K562 (cell line): ENCODE results near the gene SPEM1. TPM values are rescaled to one million over a fixed set of nuclear protein-coding genes. Genes with fewer than 3 reads are reported as not detected.

Experiments
- ATAC-seq: fragments of 200-7000 bp; cut with Tn5 transposase; 3 replicates; pipeline ENCODE4 v1.9.1; 2020; ENCODE audit warnings: moderate library complexity
- BruUV-seq: library from RNA; stranded (reverse); fragments of 400-500 nt; replicated peaks from 2 replicates; lab custom pipeline; 2021; lab: Mats Ljungman, UMichigan
- CTCF ChIA-PET: fragments of 300-600 bp; formaldehyde crosslinking; extraction: SDS; loops from one replicate; lab custom pipeline; 2021; ENCODE audit warnings: low intra/inter-chr PET ratio; lab: Yijun Ruan, JAX
- POLR2A ChIA-PET: fragments of 300-600, 350-650 bp; sonication (Branson Sonifier 250); formaldehyde crosslinking; extraction: SDS; loops from one replicate; lab custom pipeline; 2021; ENCODE audit warnings: antibody characterized with exemption, inconsistent platforms; lab: Yijun Ruan, JAX
- DNase-seq, 4 experiments: peaks; one replicate each; pipeline versions ENCODE4 v3.0.0 to v3.0.0-alpha.2; 2011 to 2018; ENCODE audit warnings: low spot score in 3 of 4, mixed read lengths in 3 of 4; ENCODE audit errors: extremely low read depth in 1 of 4
- FAIRE-seq: peaks from 2 replicates; lab custom pipeline; 2011; peaks lifted over from hg19 to GRCh38; lab: Jason Lieb, UNC
- H2AFZ ChIP-seq: 2 replicates; pipeline ENCODE4 v1.6.0; 2011; ENCODE audit warnings: low read depth, low read length, control low read depth, inconsistent platforms
- H3K27ac ChIP-seq: fragments of 200-600 bp; 3 replicates; pipeline ENCODE4 v1.8.0; 2011; ENCODE audit warnings: low read depth, mild to moderate bottlenecking, control low read depth, inconsistent platforms, low read length, moderate library complexity, mixed read lengths; ENCODE audit errors: extremely low read depth
- H3K27me3 ChIP-seq, 2 experiments: fragments of 300-600 bp in 1 of 2; 2 replicates in 1 of 2; 3 replicates in 1 of 2; pipeline versions ENCODE4 v1.6.0 to v1.8.0; 2011; ENCODE audit warnings: inconsistent platforms in 2 of 2, low read length in 2 of 2, mild to moderate bottlenecking in 1 of 2, mixed read lengths in 1 of 2, moderate library complexity in 1 of 2; ENCODE audit not compliant: control insufficient read depth in 2 of 2, insufficient read depth in 2 of 2
- H3K36me3 ChIP-seq: fragments of 300-600 bp; 3 replicates; pipeline ENCODE4 v1.8.0; 2011; ENCODE audit warnings: mild to moderate bottlenecking, low read length, inconsistent platforms; ENCODE audit not compliant: control insufficient read depth, insufficient read depth
- H3K4me1 ChIP-seq, 2 experiments: fragments of 200-600 bp in 1 of 2; replicated peaks in 1 of 2; 2 replicates in 1 of 2; 3 replicates in 1 of 2; pipeline versions ENCODE4 v1.5.1 to v1.8.0; 2011; ENCODE audit warnings: inconsistent platforms in 2 of 2, low read length in 2 of 2, mild to moderate bottlenecking in 1 of 2, mixed read lengths in 1 of 2, moderate library complexity in 1 of 2; ENCODE audit not compliant: control insufficient read depth in 2 of 2, insufficient read depth in 2 of 2
- H3K4me2 ChIP-seq: 2 replicates; pipeline ENCODE4 v1.6.1; 2011; ENCODE audit warnings: low read length, control low read depth, inconsistent platforms, mixed read lengths; ENCODE audit not compliant: insufficient read depth
- H3K4me3 ChIP-seq: fragments of 200-600 bp; sonication (generic), shearing (Covaris generic); 2 replicates; pipeline ENCODE4 v1.5.1; 2016; ENCODE audit warnings: control low read depth, inconsistent platforms
- H3K79me2 ChIP-seq: fragments of 200-600 bp; 3 replicates; pipeline ENCODE4 v1.8.0; 2011; ENCODE audit warnings: low read length, inconsistent platforms; ENCODE audit not compliant: control insufficient read depth, insufficient read depth
- H3K9ac ChIP-seq, 2 experiments: 2 replicates each; pipeline versions ENCODE4 v1.6.0 to v1.6.1; 2011; ENCODE audit warnings: low read depth in 2 of 2, low read length in 2 of 2, control low read depth in 1 of 2, inconsistent platforms in 1 of 2, mild to moderate bottlenecking in 1 of 2, mixed read lengths in 1 of 2; ENCODE audit not compliant: insufficient read depth in 1 of 2
- H3K9me1 ChIP-seq: one replicate; pipeline ENCODE4 v1.6.0; 2011; ENCODE audit warnings: inconsistent platforms, mild to moderate bottlenecking, low read length, moderate library complexity; ENCODE audit not compliant: control insufficient read depth, insufficient read depth
- H3K9me3 ChIP-seq: replicated peaks from 2 replicates; pipeline ENCODE4 v1.5.1; 2011; ENCODE audit warnings: low read depth, low read length, inconsistent platforms; ENCODE audit not compliant: control insufficient read depth, insufficient read depth
- H4K20me1 ChIP-seq: replicated peaks from 2 replicates; pipeline ENCODE4 v1.6.1; 2011; ENCODE audit warnings: low read length, inconsistent platforms, mixed read lengths; ENCODE audit not compliant: control insufficient read depth, insufficient read depth
- HMG20A ChIP-seq: fragments of 450-650 bp; formaldehyde crosslinking; conservative IDR thresholded peaks from 2 replicates; pipeline ENCODE4 v1.4.0; 2020; ENCODE audit warnings: mild to moderate bottlenecking, mixed read lengths
- HMGN3 ChIP-seq: IDR thresholded peaks from 2 replicates; pipeline ENCODE4 v1.6.1; 2011; ENCODE audit warnings: borderline replicate concordance, low read depth, mild to moderate bottlenecking, mixed read lengths, low read length; ENCODE audit not compliant: insufficient read length; ENCODE audit errors: extremely low read depth
- KAT2B ChIP-seq: IDR thresholded peaks from one replicate; pipeline ENCODE4 v1.6.1; 2012; ENCODE audit warnings: low read depth, mild to moderate bottlenecking, control low read depth, inconsistent platforms, low read length, moderate library complexity
- SIN3A ChIP-seq, 2 experiments: fragments of 150-350 bp in 1 of 2; IDR thresholded peaks; 2 replicates each; pipeline ENCODE4 v1.6.1; 2011 to 2016; ENCODE audit warnings: borderline replicate concordance in 2 of 2, low read depth in 2 of 2, low read length in 2 of 2, mild to moderate bottlenecking in 2 of 2, moderate library complexity in 2 of 2; ENCODE audit not compliant: control insufficient read depth in 1 of 2
- SMAD2 ChIP-seq: fragments of 150-350 bp; IDR thresholded peaks from 2 replicates; pipeline ENCODE4 v1.6.1; 2014; ENCODE audit warnings: low read depth, mild to moderate bottlenecking, low read length
- TEAD1 ChIP-seq, 2 experiments: fragments of 450-650 bp in 1 of 2; sonication (generic) in 1 of 2; formaldehyde crosslinking; IDR thresholded peaks; 2 replicates each; pipeline versions ENCODE4 v1.4.0 to v1.8.0; 2020 to 2022; ENCODE audit warnings: mild to moderate bottlenecking in 2 of 2, missing genetic modification reagents in 1 of 2
- TGIF2 ChIP-seq: sonication (generic); formaldehyde crosslinking; IDR thresholded peaks from 2 replicates; pipeline ENCODE4 v1.8.1; 2022; ENCODE audit warnings: mild to moderate bottlenecking, missing genetic modification reagents, moderate library complexity
- ZFP1 ChIP-seq: fragments of 450-650 bp; formaldehyde crosslinking; IDR thresholded peaks from 2 replicates; pipeline ENCODE4 v1.4.0; 2020; ENCODE audit warnings: mild to moderate bottlenecking, mixed read lengths
- ZNF134 ChIP-seq: fragments of 250-450 bp; sonication (Bioruptor Pico); conservative IDR thresholded peaks from 2 replicates; pipeline ENCODE4 v1.4.0; 2020
- WGBS: fragments of 100-300 bp; shearing (Covaris generic); methylation state at CpG from one replicate; pipeline ENCODE4 v1.1.6; 2016; ENCODE audit warnings: low coverage, mixed read lengths; ENCODE audit not compliant: insufficient coverage; ENCODE audit errors: missing lambda C conversion rate; 5-methylcytosine and 5-hydroxymethylcytosine counted together
- in situ Hi-C: fragments of 300-500 bp; cut with MboI; formaldehyde crosslinking; loops from 4 replicates; pipeline ENCODE4 v1.15.0; 2018; ENCODE audit warnings: inconsistent platforms, mixed read lengths
- intact Hi-C: fragments of 100-400 bp; cut with micrococcal nuclease; formaldehyde crosslinking; loops from 2 replicates; pipeline ENCODE4 v1.14.2; 2022
- polyA plus RNA-seq, 8 experiments: library from polyadenylated mRNA; depleted of rRNA in 4 of 8; stranded (reverse) in 5 of 8; unstranded in 3 of 8; fragments of >200 nt; fragmentation: Nextera tagmentation in 2 of 8; fragmentation: Illumina TruSeq in 1 of 8; extraction: Ambion mirVana in 2 of 8; extraction: Trizol in 1 of 8; gene quantifications; 2 replicates each; pipeline versions ENCODE4 v1.2.1 to v1.2.3, GENCODE V29; 2011 to 2014; ENCODE audit warnings: inconsistent platforms in 1 of 8, missing spikeins in 1 of 8
- total RNA-seq, 7 experiments: library from RNA; depleted of rRNA in 6 of 7; stranded (reverse); fragments of >200 nt in 6 of 7; fragmentation: Illumina TruSeq in 2 of 7; extraction: Trizol in 2 of 7; gene quantifications; 2 replicates each; pipeline versions ENCODE4 v1.2.1 to v1.2.3, GENCODE V29; 2011 to 2021; ENCODE audit warnings: low replicate concordance in 1 of 7
- TF ChIP-seq, protein P1 (sequence below): fragments of 450-650 bp; formaldehyde crosslinking; IDR thresholded peaks from 2 replicates; pipeline ENCODE4 v1.4.0; 2022; ENCODE audit warnings: mild to moderate bottlenecking, moderate library complexity
- TF ChIP-seq, protein P2 (sequence below): fragments of 250-450 bp; sonication (Bioruptor Pico); IDR thresholded peaks from 2 replicates; pipeline ENCODE4 v1.5.0; 2020; ENCODE audit warnings: mild to moderate bottlenecking
- TF ChIP-seq, protein P3 (sequence below): fragments of 250-450 bp; sonication (Bioruptor Pico); IDR thresholded peaks from 2 replicates; pipeline ENCODE4 v1.4.0; 2020; ENCODE audit warnings: mild to moderate bottlenecking

Gene SPEM1
- total and polyA plus RNA-seq, 9 of the 15 experiments (the other 6 are each of a cell fraction or from before 2014, with no cell fraction given), result not detected

DNA sequence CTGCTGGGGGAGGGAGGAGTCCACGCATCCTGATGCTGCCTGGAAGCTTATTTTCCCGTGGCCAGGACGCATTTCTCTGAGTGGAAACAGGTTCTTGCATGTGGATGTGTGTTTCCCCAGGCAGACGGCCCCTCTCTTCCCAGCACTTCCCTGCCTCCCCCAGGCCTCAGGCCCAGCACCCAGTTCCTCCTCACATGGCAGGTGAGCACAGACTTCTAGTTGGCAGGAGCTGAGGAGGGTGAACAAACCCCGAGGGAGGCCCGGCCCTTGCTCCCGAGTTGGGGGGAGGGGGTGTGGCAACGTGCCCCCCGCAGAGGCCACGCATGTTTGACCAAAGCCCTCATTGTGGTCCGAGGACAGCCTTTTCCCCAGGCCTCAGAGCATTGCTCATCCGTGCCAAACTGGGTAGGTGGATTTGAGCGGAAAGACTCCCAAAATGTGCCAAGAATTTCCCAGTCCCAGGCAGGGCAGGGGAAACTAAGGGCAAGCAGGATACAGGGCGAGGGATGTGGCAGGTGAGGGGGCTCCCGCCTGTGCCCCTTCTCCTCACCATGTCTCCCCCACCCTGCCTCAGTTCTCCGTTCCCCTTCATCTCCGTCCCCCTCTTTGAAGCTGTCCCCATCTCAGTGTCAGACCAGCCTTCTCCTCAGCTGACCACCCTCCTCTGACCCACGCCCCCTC is 1.5 kb upstream of the SPEM1 start:
- 29% methylated on average over 13 of the region's 18 CpGs for WGBS
- in situ Hi-C loops (no loop called here), intact Hi-C loops (no loop called here)
- no TSS peak for BruUV-seq
- Histone ChIP-seq H3K4me1 (peaks cover 0 to 10% of the 10 kb centered on the region in 2 experiments; a peak in 2 of 5 replicates), H3K79me2 (no peaks in the 10 kb centered on the region), H3K4me3 (no peak overlapping the region), H3K9me3 (no peaks in the 10 kb centered on the region), H4K20me1 (no peaks in the 10 kb centered on the region), H3K36me3 (no peaks in the 10 kb centered on the region), H3K9ac (no peak overlapping the region), H3K4me2 (no peak overlapping the region), H3K9me1 (no peaks in the 10 kb centered on the region), H2AFZ (no peak overlapping the region), H3K27me3 (no peaks in the 10 kb centered on the region), H3K27ac (no peak overlapping the region)
- TF ChIP-seq ZFP1 (CRISPR knock-in tag), result no peak
- TF ChIP-seq TGIF2 (CRISPR knock-in tag), result no peak
- TF ChIP-seq, protein P1, sequence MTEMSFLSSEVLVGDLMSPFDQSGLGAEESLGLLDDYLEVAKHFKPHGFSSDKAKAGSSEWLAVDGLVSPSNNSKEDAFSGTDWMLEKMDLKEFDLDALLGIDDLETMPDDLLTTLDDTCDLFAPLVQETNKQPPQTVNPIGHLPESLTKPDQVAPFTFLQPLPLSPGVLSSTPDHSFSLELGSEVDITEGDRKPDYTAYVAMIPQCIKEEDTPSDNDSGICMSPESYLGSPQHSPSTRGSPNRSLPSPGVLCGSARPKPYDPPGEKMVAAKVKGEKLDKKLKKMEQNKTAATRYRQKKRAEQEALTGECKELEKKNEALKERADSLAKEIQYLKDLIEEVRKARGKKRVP (CRISPR knock-in tag), result no peak
- TF ChIP-seq, protein P2, sequence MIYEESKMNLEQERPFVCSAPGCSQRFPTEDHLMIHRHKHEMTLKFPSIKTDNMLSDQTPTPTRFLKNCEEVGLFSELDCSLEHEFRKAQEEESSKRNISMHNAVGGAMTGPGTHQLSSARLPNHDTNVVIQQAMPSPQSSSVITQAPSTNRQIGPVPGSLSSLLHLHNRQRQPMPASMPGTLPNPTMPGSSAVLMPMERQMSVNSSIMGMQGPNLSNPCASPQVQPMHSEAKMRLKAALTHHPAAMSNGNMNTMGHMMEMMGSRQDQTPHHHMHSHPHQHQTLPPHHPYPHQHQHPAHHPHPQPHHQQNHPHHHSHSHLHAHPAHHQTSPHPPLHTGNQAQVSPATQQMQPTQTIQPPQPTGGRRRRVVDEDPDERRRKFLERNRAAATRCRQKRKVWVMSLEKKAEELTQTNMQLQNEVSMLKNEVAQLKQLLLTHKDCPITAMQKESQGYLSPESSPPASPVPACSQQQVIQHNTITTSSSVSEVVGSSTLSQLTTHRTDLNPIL (CRISPR knock-in tag), result no peak
- TF ChIP-seq HMG20A (CRISPR knock-in tag), result no peak
- no peak for TF ChIP-seq TEAD1 (CRISPR knock-in tag; IDR thresholded peaks at IDR 0.05)
- TF ChIP-seq SMAD2, result no peak
- TF ChIP-seq, protein P3, sequence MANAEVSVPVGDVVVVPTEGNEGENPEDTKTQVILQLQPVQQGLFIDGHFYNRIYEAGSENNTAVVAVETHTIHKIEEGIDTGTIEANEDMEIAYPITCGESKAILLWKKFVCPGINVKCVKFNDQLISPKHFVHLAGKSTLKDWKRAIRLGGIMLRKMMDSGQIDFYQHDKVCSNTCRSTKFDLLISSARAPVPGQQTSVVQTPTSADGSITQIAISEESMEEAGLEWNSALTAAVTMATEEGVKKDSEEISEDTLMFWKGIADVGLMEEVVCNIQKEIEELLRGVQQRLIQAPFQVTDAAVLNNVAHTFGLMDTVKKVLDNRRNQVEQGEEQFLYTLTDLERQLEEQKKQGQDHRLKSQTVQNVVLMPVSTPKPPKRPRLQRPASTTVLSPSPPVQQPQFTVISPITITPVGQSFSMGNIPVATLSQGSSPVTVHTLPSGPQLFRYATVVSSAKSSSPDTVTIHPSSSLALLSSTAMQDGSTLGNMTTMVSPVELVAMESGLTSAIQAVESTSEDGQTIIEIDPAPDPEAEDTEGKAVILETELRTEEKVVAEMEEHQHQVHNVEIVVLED (CRISPR knock-in tag), result no peak
- TF ChIP-seq HMGN3, result no peak
- no peak for TF ChIP-seq ZNF134 (CRISPR knock-in tag)
- no peak for TF ChIP-seq SIN3A (IDR thresholded peaks at IDR 0.05; ENCODE audit: borderline replicate concordance in 2 of 2, control insufficient read depth in 1 of 2, low read depth in 2 of 2, low read length in 2 of 2)
- TF ChIP-seq KAT2B, result no peak
- DNase-seq (no peak), ATAC-seq (no peak), FAIRE-seq (no peak)
- POLR2A ChIA-PET, result interaction anchor here (1.0 kb wide), 1 partner anchor 14 kb away, joined by 4 read pairs; the partner anchor contains the start of gene TMEM256
- CTCF ChIA-PET, result no interaction called here
